Lower leg skin (tissue), 3 donors: ENCODE results near the gene ANAPC16.

Experiments used
- CTCF ChIP-seq, 3 donors: fragments of 450-650 bp; IDR thresholded peaks; one replicate each; pipeline ENCODE4 v1.5.1; 2016; ENCODE audit warnings: antibody characterized with exemption in 3 of 3, mild to moderate bottlenecking in 3 of 3, moderate library complexity in 2 of 3
- POLR2A ChIP-seq, 2 donors: fragments of 450-650 bp; IDR thresholded peaks; one replicate each; pipeline ENCODE4 v1.6.1; 2016 to 2017; ENCODE audit warnings: antibody characterized with exemption in 2 of 2, mild to moderate bottlenecking in 1 of 2, moderate library complexity in 1 of 2

- TF ChIP-seq CTCF (IDR thresholded peaks at IDR 0.05) (no peak), POLR2A (IDR thresholded peaks at IDR 0.05) (no peak)
Observed at GRCh38 chr10:72226418-72227027, 10.7 kb downstream of the ANAPC16 start.
